ENCODE data around the gene PITPNB.

PITPNB gene

GRCh38 chr22:27918341-27919221 is 475 bp downstream of the PITPNB start:
- DNase-seq = peak; percentile 49

DNA sequence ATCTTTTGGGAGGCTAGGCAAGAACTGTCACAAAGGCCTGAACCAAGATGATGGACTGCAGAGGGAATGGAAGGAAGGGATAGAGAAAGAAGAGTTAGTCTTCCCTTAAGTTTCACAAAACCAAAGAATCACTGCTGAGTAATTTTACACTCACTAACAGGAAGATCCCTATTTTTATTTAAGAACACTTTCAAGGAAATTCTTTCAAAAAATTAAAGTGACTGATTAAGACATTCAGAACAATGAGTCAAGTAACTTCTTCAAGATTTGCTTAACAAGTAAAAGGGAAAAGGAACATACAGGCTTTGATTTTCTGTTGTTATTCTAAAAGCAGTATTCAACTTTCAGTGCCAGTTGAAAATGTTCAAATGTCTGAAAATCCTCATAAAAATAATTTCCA is 3.1 kb downstream of the PITPNB start:
- no peak for DNase-seq

- no peak for DNase-seq
Measured at GRCh38 chr22:27913162-27913741, 5.8 kb downstream of the PITPNB start.

DNA sequence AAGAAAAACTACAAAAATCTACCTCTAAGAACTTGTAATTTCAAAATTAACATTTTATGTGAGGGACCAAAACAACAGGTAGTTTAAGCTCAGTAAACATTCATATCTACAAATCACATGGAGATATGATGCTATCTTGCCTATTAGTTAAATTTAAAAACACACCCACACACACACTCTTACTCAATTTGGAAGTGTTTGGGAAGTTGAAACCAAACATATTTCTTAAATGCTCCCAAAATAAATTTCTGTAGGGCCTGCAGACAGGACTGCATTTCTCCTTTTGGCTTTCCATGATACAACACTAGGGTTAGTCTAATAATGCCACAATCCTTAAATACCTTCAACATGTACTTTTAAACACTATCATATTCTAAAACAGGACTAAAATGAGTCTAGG is 7.0 kb downstream of the PITPNB start:
- DNase-seq = no peak

- DNase-seq = no peak
Measured at GRCh38 chr22:27911330-27911729, 7.7 kb downstream of the PITPNB start.

DNA sequence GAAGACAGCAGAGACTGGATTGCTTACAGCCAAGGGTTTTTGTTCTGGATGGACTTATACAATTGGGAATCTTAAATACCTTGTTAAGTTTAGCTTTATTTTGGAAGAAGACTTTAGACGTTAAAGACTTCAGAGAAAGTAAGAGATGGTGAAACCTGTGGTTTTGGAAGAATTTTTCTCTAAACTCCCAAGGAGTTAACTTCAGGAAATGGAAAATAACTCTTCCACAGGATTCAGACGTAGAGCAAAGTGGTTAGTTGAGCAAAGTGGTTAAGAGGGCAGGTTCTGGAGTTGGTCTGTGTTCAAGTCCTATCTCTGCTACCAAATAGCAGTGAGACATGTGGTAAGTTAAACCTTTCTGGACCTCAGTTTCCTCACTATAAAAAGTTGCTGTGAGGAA is 12.8 kb downstream of the PITPNB start:
- DNase-seq = no peak

DNA sequence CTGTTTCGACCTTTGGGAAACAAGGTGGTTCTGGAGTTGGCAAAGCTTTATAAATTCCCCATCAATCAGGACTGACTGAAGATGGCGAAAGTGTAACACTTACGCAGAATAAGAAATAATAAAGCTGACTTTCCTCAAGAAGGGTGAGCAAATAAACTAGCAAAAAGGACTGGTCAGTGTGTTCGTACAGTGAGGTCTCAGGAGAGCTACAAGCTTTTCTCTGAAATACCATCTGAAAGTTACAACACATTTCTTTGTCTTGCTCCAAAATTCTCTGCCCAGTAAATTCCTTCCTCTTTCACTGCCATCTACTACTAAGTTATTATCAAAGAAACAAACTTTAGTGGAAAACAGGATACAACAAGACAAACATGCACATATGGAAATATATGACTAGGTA is 13.4 kb downstream of the PITPNB start:
- DNase-seq = no peak

GRCh38 chr22:27903805-27904473 is 15.1 kb downstream of the PITPNB start:
- no peak for DNase-seq

DNA sequence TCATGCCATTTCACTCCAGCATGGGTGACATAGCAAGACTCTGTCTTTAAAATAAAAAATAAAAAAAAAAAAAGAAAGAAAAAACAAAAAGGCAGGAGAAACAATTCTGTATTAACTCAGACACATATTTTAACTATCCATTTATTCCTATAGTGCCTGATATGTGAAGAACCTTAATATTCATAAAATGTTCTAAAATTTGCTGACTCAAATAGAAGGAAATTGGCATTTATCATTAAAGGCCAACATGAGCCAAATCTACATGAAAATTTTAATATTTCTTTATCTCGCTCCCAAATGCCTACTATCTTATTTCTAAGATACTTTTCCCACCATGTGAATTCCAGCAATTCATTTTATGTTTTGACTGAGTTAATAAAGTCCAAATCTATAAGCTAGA is 18.9 kb downstream of the PITPNB start:
- no peak for DNase-seq

- DNase-seq = no peak
Measured at GRCh38 chr22:27896245-27896644, 22.8 kb downstream of the PITPNB start.

GRCh38 chr22:27895600-27895999 is 23.5 kb downstream of the PITPNB start:
- DNase-seq = no peak

DNA sequence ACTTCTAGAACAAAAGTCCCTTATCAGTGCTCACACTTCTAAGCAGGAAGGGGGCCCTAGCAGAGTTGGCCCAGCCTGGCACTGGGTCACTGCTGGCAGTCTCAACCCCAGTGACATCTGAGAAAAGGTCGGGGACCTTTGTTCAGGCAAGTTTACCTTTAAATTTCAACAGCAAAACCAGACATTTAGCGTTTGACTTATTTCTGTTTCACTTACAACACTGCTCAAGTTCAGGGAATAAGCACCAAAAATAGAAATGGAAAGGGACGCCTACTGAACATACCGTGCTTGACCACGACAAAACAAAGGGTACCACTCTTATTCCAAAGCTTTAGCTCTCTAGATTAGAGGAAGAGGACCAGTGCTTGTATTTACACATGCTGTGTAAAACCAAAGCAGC is 26.2 kb downstream of the PITPNB start:
- DNase-seq = no peak

GRCh38 chr22:27892064-27892463 is 27.0 kb downstream of the PITPNB start:
- no peak for DNase-seq

DNA sequence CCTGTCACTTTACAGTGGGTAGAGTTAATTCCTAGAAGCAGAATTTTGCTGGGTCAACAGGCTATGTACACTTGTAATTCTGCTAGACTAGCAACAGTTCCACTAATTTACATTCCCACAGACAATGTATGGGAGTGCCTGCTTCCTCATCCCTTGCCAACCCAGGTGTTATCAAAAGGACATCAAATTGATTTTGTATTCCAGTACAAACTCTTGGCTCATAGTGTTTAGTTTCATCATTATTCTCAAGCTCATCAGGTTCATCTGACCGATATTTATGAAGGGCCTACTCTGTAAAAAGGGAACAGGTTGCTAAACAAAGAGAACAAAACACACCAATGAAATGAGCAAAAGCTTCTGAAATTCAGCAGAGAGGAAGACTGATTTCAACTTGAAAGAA is 30.7 kb downstream of the PITPNB start:
- no peak for DNase-seq

- DNase-seq = no peak
Measured at GRCh38 chr22:27886843-27887151, 32.3 kb downstream of the PITPNB start.

DNA sequence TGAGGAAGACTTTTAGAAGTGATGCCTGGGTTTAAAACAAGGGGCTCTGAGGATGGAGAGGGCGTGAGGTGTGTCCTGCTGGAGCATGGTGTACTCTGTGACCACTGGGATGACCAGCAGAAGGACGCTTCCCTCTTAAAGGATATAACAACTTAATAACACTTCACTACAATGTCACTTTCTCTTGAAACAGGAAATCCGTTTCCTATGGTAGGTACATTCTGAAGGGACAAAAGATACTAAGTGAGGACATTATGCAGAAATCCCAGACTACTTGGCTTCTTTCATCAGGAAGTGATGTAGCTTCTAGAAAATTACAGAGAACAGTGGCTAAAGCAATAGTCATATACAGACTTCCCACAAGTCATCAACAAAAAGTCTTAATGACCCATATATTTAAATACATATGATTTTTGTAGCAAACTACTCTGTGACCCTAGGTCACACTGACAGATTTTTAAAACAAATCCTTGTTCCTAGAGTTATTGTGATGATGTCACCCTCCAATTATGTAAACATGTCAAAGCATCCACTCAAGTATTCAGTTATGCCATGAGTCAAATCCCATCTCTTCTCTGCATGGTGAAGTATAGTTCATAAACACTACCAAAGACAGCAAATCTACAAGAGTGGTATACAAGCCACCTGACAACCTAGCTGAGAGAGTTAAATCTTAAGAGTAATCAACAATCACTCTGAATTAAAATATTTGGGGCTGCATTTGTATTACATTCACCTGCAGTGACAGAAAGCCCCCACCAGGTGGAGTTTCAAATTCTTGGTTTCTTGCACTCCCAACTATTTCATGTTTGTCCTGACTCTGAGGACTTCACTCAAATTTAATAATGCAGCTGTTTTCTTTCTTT is 32.8 kb downstream of the PITPNB start:
- DNase-seq = peak; percentile 62

DNA sequence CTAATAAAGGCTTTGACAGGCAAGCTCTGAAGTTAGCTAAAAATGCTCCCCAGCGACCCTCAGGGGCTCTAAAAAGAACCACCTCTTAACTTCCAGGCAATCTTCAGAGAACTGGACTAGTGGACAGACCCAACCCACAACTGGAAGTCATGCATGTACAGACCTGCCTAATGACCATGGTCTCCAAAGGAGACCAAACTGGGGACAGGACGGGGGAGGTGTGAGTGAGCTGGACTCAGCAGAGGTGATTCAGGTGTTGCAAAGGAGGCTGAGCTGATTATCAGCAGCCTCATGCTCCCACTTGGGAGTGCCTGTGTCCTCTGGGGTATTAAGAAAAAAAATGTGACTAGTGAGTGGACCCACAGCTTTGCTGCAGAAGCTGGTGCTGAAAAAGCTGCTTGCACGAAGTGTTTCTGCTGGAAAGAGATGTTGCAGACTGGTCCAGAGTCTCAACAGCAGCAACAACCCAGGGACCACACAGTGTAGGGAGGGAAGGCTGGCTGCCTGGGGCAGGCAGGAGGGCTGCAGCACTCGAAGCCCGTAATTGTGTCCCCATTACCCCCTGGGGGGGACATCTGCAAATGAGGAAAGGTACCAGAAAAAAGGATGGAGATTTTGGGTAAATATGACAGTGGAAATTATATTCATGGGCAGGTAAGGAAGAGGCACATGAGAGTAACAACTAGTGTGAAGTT is 35.3 kb downstream of the PITPNB start:
- DNase-seq = no peak

DNA sequence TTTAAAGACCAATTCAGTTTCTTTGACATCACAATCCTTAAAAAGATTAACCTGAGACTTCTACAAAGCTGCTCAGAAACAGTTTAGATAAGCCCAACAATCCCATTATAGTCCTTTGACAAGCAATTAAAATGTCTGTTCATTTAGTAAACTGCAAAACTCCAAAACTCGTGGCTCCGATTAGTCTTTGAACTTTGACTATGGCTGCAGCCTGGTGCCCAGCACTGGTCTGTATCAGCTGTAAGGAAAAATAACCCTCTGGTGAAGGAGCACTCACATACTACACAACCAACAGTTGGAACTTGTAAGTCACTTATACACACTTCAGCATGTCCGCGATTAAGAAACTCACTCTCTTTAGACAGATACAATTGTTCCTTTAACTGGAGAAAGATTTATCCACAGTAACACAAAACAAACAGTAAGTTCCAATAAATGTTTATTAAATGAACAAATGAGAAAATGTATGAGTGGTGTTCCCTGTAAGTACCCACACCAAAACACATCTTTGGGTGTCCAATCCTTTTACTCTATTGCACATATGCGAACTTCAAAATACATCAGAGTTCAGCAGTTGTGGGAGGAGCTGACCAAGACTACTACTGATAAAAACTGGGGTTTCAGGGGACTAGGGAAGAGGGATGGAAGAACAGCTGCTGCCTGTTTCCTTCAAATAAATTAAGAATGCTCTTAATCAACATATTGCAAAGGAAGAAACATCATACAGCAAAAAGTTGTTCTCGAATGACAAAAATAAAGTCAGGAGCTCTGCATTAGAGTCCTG is 36.4 kb downstream of the PITPNB start:
- DNase-seq = no peak

- DNase-seq = no peak
Measured at GRCh38 chr22:27881421-27881820, 37.6 kb downstream of the PITPNB start.

DNA sequence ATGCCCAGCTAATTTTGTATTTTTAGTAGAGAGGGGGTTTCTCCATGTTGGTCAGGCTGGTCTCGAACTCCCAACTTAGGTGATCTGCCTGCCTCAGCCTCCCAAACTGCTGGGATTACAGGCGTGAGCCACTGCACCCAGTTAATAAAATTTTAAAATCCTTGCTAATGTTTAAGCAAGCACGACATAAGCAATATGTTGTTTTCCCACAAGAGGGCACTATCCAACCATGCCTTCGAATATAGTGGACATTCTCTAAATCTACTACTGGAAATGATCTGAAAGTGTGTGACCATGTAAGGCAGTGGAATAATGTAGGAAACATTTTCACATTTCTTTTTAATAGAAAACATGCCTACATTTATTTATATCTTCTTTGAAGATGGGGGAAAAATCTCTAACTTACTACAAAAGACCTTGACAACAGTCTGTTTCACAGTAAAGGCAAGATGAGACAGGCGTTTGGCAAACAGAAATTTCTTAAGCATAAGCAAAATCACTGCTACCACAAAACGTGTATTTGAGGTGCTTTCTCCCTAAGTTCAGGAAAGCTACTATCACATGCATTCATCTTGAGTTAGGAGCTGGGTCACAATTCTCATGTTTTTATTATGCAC is 38.2 kb downstream of the PITPNB start:
- DNase-seq = peak; percentile 22

- DNase-seq = no peak
Measured at GRCh38 chr22:27879923-27880322, 39.1 kb downstream of the PITPNB start.

Measured in CD4-positive, alpha-beta T cell treated with Interleukin-17A for 4 hours (primary cell).